GM19193 (cell line): Measurements from ENCODE around the gene MAB21L4.

ENCODE experiments used
- POLR2A ChIP-seq: IDR thresholded peaks from 4 replicates; pipeline ENCODE4 v1.6.1; 2011; ENCODE audit not compliant: insufficient read depth, insufficient read length; ENCODE audit errors: extremely low read depth

MAB21L4 gene

DNA sequence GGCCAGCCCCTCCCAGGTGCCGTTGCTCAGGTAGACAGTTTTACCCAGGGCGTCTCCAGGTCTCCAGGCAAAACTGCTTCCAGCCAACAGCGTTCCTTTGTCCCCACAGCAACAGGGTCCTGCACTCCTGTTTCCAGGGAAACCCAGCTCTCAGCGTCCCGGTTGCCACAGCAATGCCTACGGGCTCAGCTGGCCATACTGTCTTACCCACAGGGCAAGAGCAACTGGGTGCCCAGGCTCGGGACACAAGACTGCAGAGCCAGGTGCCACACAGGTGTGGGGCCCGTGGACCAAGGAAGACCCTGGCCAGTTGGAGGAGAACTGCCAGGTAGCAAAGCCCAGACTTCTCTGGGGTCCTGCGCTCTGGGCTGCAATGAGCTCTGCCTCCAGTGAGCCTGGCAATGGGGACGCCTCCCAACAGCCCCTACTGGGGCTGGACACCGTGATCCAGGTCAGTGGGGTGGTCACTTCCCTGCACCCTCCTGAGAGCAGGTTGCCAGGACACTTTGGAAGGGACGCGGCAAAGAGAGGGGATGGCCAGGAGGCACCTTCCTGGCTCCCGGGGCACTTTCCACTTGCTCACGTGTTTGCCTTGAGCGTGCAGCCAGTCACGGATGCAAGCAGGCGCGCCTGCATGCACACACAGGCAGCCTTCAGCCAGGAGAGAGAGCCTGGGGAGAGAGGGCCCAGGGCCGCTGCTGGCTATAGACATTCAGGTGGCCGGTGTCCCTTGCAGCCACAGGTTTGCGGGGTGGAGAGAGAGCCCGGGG lies 10.4 kb upstream of the MAB21L4 start, which contains the start of gene CROCC2:
CROCC2 (plus strand) TSS at position 196 of the 770 bp plus-strand sequence; CDS start at position 374, 178 bp downstream.
- TF ChIP-seq POLR2A = no peak

- no peak for TF ChIP-seq POLR2A
These were observed 9.3 kb upstream of the MAB21L4 start for GRCh38 chr2:240905176-240905781.

- no peak for TF ChIP-seq POLR2A
These were observed 8.5 kb upstream of the MAB21L4 start for GRCh38 chr2:240904216-240905175.

DNA sequence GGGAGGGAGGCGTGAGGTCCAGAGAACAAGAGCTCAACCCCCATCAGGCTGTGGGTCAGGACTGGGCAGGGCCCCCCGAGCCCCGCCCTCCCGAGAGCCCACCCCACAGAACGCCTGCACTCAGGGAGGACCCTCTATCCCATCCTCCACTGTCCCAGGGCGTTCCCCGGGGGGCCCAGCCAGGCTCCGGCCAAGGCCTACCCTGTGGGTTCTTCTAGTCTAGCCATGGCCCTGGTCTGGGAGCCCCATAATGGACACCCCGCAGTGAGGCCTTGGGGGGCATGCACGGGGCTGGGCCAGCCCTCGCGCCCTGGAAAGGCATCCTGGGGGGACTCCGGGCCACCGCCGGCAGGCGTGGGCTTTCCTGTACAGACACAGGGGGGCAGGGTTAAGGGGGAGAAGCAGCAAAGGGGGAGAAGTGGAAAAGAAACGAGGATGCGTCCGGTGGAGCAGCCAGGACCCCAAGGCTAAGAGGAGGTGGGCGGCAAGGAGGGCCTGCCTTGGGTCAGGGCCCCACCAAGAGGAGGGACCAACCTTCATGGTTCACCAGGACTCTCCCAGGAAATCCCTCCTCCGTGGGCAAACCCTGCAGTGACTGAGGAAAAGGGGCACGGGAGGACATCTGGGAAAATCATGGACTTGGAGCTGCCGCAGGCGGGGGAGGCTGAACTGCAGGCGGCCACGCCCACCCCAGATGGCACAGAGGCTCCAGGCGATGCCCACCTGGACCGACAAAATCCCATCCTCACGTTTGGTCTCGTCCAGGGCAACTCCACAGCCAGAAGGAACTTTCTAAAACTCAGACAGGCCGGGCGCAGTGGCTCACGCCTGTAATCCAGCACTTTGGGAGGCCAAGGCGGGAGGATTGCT lies 7.5 kb upstream of the MAB21L4 start:
- TF ChIP-seq POLR2A = no peak

GRCh38 chr2:240902615-240903041 lies 6.7 kb upstream of the MAB21L4 start:
- TF ChIP-seq POLR2A = no peak

DNA sequence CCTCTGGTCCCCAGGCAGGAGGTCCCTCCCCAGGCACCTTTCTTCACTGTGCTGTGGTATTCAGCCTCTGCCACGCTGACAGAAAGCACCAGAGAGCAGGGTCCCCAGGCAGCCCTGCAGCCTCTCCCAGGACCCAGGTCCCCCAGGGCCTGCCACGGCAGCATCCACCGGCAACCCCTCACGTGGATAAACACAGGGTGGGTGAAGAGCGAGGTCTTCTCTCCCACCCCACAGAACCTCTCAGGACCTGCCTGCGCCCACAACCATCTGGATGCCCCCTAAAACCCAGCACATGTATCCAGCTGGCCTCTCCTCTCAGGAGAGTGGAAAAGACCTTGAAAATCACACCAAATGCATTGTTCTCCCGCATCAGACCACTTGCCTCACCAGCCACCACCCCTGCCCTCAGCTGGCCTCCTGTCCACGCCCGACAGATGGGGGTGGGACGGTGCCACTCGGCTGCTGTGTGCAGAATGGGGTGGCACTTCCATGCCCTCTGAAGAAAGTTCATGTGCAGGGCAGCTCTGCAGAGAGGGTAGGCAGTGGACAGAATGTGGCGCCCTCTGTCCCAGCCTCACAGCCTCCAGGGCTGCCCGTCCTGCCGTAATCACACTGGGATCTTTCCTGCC lies 6.1 kb upstream of the MAB21L4 start:
- no peak for TF ChIP-seq POLR2A

DNA sequence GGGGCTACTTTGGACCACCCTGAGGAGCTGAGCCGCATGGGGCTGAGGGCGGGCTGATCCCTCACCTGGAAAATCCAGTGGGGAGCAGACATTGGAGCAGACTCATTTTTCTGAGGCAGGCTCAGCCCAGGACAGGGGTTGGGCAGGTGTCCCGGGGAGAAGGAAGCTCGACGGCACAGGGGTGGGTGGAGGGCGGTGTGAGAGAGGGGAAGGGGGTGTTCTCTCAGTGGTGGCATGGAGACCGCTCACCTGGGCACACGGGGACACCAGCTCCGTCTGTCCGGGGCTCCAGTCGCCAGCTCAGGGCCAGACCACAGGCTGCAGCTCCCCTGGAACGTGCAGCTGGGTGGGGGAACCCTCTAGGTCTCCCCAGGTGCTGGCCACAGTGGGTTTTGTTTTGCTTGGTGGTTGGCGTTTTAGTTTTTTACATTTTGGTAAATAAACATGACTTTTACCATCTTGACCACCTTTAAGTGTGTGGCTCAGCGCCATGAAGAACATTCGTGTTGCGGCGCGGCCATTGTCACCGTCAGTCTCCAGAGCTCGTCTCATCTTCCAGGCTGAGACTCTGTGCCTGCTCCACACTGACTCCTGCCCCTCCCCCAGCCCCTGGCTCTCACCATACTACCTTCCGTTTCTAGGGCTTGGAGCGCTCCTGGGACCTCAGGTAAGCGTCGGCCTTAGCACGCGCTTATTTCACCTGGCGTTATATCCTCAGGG lies 4.3 kb upstream of the MAB21L4 start:
- TF ChIP-seq POLR2A = no peak

DNA sequence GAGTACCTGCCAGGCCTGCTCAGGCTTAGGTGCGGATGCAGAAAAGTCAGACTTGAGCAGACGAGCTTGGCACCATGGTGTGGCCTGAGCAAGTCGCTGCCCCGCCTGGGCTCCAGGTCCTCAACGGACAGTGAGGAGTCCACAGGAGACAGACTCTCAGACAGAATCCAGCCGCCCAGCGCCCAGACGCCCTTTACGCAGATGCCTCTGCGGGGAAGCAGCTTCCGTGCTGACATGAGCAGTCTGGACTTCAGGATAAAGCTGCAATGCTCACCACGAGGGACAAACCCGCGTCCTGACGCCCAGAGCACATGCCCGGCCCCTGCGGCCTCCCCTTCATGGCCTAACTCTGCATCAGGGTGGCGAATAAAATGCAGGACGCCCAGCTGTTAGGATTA lies 3.5 kb upstream of the MAB21L4 start:
- no peak for TF ChIP-seq POLR2A

DNA sequence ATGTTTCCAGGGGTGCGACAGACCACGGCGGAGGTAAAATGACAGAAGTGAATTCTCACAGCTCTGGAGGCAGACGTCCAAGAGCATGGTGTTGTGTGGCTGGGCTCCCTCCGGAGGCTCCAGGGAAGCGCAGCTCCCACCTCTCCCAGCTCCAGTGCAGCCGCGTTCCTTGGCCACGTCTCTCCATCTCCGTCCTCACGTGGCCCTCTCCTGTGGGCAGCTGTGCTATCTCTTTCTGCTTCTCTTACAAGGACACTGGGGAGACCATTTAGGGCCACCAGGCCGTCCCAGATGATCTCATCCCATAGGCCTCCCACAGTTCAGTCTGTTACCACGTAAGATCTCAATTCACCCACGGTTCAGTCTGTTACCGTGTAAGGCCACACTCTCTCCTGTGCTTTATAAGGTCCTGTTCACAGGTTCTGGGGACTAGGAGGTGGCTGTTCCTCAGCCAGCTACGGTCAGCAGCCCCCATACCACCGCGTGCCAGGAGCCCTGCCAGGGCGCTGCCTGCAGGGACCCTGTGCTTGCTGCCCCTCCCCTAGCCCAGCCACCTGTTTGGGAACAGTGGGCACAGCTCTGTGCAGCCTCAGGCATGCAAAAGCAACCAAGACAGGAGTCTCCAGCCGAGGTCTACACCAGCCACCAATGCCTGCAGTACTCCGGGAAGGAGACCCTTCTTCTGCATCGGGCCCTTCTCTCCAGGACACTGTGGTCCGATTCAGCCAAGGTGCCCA lies 2.9 kb upstream of the MAB21L4 start:
- TF ChIP-seq POLR2A = no peak

DNA sequence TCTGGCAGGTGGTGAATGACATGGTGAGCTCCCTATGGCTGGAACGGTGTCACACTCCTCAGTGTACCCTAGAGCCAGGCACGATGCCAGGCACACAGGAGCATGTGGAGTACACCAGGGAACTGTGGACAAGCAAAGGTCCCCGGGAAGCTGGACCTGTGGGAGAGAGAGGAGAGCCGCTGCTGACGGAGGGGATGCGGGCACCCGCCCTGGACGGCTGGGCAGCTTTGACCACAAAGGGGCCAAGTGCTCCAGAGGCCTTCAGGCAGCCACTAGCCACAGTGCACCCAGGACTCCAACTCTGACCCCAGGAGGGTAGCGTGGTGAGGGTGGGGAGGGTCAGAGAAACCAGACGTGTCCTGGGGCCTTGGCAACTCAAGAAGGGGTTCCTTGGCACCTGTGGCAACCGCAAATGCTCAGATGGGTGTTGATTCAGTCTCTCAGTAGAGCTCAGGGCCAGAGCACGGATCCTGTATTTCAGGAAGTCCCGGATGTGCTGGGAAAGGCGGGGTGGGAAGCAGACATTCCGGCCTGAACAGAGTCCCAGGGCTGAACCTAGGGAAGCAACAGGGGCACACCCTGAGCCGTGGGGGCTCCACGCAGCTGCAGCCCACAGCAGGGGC lies 2.3 kb upstream of the MAB21L4 start:
- TF ChIP-seq POLR2A = no peak

- TF ChIP-seq POLR2A = no peak
These were observed 1.1 kb upstream of the MAB21L4 start for GRCh38 chr2:240896871-240897692.
